ENCODE measurements around the gene PECR. TPM values are rescaled to one million over a fixed set of nuclear protein-coding genes. Genes with fewer than 3 reads are reported as not detected.

The PECR gene
- total RNA-seq, 6 experiments from 2014 or later: 43.4 to 115 (median 80.3) TPM

DNA sequence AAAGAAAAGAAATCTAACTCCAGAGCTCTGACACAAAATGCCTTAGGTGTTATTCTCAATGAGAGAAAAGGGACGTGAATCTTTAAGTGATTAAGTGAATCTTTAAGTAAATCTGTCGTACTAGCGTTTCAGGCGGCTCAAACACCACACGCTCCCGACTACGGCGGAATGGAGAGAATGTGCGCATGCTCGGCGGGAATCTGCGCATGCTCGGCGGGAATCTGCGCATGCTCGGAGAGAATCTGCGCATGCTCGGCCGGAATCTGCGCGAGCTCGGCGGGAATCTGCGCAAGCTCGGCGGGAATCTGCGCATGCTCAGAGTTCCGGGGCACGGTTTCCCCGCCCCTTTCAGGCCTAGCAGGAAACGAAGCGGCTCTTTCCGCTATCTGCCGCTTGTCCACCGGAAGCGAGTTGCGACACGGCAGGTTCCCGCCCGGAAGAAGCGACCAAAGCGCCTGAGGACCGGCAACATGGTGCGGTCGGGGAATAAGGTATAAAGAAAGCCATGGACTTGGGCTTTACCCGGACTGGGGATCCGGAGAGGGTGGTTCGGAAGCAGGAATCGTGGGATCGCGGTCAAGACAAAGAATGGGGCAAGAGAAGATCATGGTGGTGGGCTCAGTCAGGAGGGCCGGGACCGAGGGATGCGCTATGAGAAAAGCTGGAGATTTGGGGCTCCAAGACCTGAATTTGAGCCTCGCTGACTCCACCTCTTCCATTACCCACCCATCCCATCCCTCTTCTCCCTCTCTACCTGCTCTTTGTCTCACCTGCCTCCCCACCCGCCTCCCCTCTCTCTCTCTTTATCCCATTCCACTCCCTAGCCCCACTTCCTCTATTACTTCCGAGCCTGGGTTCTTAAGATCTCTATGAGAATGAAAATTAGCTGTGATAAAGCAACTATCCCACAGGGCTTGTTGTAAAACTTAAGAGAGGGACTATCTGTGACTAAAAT lies 27.6 kb upstream of the PECR start, which contains the start of gene XRCC5:
Gene XRCC5 (plus strand): TSS at position 382 of the 955 bp plus-strand sequence. CDS start 89 bp downstream, at position 471.
- peaks cover 0 to 19% (median 6%) of the 10 kb centered on the region in 4 donors for H3K4me1 ChIP-seq
- peak within 1 kb of the TSS; percentile 82 to 93 (median 91) for H3K4me3 ChIP-seq
- TF ChIP-seq, protein P1, sequence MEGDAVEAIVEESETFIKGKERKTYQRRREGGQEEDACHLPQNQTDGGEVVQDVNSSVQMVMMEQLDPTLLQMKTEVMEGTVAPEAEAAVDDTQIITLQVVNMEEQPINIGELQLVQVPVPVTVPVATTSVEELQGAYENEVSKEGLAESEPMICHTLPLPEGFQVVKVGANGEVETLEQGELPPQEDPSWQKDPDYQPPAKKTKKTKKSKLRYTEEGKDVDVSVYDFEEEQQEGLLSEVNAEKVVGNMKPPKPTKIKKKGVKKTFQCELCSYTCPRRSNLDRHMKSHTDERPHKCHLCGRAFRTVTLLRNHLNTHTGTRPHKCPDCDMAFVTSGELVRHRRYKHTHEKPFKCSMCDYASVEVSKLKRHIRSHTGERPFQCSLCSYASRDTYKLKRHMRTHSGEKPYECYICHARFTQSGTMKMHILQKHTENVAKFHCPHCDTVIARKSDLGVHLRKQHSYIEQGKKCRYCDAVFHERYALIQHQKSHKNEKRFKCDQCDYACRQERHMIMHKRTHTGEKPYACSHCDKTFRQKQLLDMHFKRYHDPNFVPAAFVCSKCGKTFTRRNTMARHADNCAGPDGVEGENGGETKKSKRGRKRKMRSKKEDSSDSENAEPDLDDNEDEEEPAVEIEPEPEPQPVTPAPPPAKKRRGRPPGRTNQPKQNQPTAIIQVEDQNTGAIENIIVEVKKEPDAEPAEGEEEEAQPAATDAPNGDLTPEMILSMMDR (IDR thresholded peaks at IDR 0.05): no peak
- TF ChIP-seq POLR2A (IDR thresholded peaks at IDR 0.05): peak; percentile 56
- 1% methylated on average over 28 of the region's 57 CpGs for WGBS (ENCODE audit: insufficient coverage, low coverage, low lambda C conversion rate, missing lambda C conversion rate)
- no peaks in the 10 kb centered on the region for H3K9me3 ChIP-seq
- ATAC-seq (peak; percentile 89 to 94 (median 93)), DNase-seq (peak; percentile 96 to 97 (median 97))
- H3K36me3 ChIP-seq: peaks cover 0 to 28% (median 6%) of the 10 kb centered on the region in 4 donors
- intact Hi-C loops (cut with DNase I): no loop called here
- H3K27ac ChIP-seq: peak within 1 kb of the TSS; percentile 59 to 88 (median 73)
- H3K27me3 ChIP-seq: no peaks in the 10 kb centered on the region

DNA sequence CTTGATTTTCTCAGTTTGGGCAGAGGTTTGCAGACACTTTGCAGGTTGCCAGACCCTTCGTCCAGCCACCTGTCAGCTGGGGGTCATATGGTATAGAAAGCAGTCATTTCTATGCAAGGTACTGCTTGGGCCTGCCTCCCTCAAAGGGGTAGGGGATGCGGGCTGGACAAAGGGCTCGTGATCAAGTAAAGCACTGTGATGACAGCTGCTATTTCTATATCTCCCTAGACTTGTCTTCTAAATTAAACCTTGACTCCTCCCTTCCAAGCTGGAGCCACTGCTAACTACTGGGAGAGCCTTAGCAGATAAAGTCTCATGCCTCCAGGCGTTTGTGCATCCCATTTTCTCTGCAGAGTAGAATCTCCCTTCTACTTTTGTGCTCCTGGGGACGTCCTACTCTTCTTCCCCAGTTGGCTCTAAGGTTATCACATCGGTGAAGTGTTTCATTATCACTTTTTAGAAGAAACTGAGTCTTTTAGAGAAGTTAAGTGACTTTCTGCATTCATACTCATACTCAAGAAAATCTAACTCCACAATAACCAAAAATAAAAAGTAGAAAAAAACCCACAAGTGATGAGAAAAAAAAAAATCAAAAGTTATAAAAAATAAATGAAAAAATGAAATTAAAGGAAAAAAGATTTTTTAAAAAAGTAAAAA lies 26.8 kb upstream of the PECR start:
- no peak for ATAC-seq
- peak overlapping the region; percentile 10 to 93 (median 91) for H3K4me3 ChIP-seq
- H3K4me1 ChIP-seq: peaks cover 0 to 19% (median 4%) of the 10 kb centered on the region in 4 donors
- no peaks in the 10 kb centered on the region for H3K27me3 ChIP-seq
- no peak for DNase-seq
- 36% methylated on average over 5 of the region's 6 CpGs for WGBS (ENCODE audit: insufficient coverage, low coverage, low lambda C conversion rate, missing lambda C conversion rate)
- intact Hi-C loops (cut with DNase I): no loop called here
- peak overlapping the region; percentile 15 to 58 (median 52) for H3K27ac ChIP-seq
- TF ChIP-seq, protein P1 (IDR thresholded peaks at IDR 0.05): no peak
- no peak for TF ChIP-seq POLR2A (IDR thresholded peaks at IDR 0.05)
- H3K9me3 ChIP-seq: no peaks in the 10 kb centered on the region
- peaks cover 0 to 20% (median 4%) of the 10 kb centered on the region in 4 donors for H3K36me3 ChIP-seq

DNA sequence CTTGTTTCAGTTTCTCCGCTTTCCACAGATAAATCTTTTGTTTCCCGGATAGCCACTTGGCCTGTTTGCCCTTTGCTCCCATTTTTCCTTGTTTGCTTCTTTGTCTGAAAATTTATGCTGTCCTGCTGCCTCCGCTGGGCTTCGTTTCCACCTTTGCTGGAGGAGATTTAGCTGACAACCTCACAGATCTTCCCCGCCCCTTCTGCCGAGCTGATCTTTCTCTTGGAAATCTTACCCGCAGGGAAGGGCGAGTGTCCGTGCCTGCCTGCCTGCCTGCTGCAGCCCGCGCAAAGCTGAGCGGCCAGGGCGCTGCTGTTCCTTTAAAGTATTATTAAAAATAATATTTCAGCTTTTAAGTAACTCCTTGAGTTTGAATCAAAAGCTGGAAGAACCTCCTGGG lies 26.2 kb upstream of the PECR start:
- intact Hi-C loops (cut with DNase I): no loop called here
- DNase-seq (peak in 1 of 3 donors; percentile 22), ATAC-seq (peak in 2 of 4 donors; percentile 21 to 31)
- Histone ChIP-seq H3K4me1 (peaks cover 0 to 19% (median 4%) of the 10 kb centered on the region in 4 donors), H3K9me3 (no peaks in the 10 kb centered on the region), H3K27me3 (no peaks in the 10 kb centered on the region), H3K36me3 (peaks cover 0 to 13% (median 3%) of the 10 kb centered on the region in 4 donors), H3K4me3 (peak overlapping the region in 1 of 3 donors; percentile 91), H3K27ac (peak overlapping the region in 2 of 3 donors; percentile 8 to 11)
- 34% methylated on average over 12 of the region's 13 CpGs for WGBS (ENCODE audit: insufficient coverage, low coverage, low lambda C conversion rate, missing lambda C conversion rate)
- TF ChIP-seq, protein P1 (IDR thresholded peaks at IDR 0.05): no peak
- TF ChIP-seq POLR2A (IDR thresholded peaks at IDR 0.05): no peak

DNA sequence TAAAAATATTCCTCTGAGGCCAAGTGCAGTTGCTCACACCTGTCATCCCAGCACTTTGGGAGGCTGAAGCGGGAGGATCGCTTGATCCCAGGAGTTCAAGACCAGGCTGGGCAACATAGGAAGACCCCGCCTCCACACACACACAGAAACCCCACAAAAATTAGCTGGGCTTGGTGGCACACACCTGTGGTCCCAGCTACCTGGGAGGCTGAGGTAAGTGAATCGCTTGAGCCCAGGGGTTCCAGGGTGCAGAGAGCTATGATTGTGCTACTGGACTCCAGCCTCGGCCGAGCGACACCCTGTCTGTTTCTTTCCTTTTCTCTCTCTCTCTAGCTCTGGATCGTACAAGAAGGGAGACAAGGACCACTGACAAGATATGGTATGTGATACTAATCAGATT lies 25.7 kb upstream of the PECR start:
- Histone ChIP-seq H3K4me1 (peaks cover 0 to 19% (median 4%) of the 10 kb centered on the region in 4 donors), H3K36me3 (peaks cover 0 to 9% (median 1%) of the 10 kb centered on the region in 4 donors), H3K4me3 (peak overlapping the region in 1 of 3 donors; percentile 91), H3K9me3 (no peaks in the 10 kb centered on the region), H3K27me3 (no peaks in the 10 kb centered on the region), H3K27ac (peak overlapping the region in 1 of 3 donors; percentile 8)
- ATAC-seq: no peak
- 81% methylated on average over 8 of the region's 8 CpGs for WGBS (ENCODE audit: insufficient coverage, low coverage, low lambda C conversion rate, missing lambda C conversion rate)
- no peak for DNase-seq
- TF ChIP-seq, protein P1 (IDR thresholded peaks at IDR 0.05): no peak
- no peak for TF ChIP-seq POLR2A (IDR thresholded peaks at IDR 0.05)
- intact Hi-C loops (cut with DNase I): no loop called here

Data from right lobe of liver (tissue), 6 donors.